Stimulated activated CD8-positive, alpha-beta memory T cell treated with anti-CD3 and anti-CD28 coated beads, Interleukin-7, amount 100 ng/mL, for 24 hours (primary cell): ENCODE measurements around the gene HMMR.
"Not testable (repeated sequence)": the region's sequence is repeated elsewhere in the genome, so short reads cannot be mapped to it uniquely, and the experiment has no call there.

Source experiments
- DNase-seq: peaks from one replicate; pipeline ENCODE4 v3.0.0-alpha.2; 2020; ENCODE audit warnings: low read depth

HMMR gene

GRCh38 chr5:163460562-163461171 is at the start of gene HMMR:
TSS of gene HMMR (plus strand) at chr5:163460632. CDS start at chr5:163460693, 61 bp downstream.
- no peak for DNase-seq

DNA sequence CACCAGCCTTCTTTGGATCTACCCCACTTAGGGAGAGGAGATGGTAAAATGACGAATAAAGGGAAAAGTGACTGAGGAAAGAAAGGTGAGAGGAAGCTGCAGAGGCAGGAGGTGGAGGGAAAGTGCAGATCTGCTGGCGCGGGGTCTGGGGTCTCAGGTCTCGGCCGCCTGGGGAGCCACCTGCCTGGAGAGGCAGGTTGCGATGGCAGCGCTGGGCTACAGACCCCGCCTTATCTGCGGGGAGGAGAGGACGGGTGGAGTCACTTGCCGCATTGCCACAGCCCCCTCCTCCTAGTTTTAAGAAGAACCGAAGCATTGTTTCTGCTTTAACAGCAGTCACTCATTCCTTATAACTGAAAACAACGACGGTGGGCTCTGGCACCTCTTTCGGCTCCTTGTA is 44.8 kb upstream of the HMMR start:
- DNase-seq: not testable (repeated sequence)

DNA sequence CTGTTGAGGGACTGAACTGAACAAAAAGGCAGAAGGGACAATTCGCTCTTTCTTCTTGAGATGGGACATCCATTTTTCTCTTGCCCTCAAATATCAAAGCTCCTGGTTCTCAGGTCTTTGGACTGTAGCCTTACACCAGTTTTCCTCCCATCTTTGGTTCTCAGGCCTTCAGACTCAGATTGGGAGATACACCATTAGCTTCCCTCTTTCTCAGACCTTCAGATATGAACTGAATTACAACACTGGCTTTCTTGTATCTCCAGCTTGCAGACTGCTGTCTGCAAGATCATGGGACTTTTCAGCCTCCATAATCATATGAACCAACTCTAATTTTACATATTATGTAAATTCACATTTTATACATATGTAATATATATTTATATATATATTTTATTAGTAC is 35.6 kb upstream of the HMMR start:
- DNase-seq: no peak

- not testable (repeated sequence) for DNase-seq
These were observed 34.3 kb upstream of the HMMR start for GRCh38 chr5:163426128-163426527.

GRCh38 chr5:163432544-163432943 is 27.9 kb upstream of the HMMR start:
- no peak for DNase-seq

DNA sequence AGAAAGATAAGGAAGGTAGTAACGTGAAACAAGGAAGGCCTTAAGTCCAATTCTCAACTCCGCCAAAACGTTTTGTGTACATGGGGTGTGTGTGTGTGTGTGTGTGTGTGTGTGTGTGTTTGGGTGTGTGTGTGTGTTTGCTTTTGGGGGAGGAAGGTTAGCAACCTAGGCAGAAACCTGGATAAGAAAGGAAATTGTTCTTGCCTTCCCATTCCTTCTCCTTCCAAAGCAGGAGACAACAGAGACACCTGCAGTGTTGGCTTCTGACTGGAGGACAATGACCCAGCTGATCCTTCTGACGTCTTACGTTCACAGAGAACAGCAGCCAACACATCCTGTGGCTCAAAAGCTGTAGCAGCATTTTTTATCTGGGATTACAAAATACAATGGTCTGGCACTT is 27.2 kb upstream of the HMMR start:
- DNase-seq: no peak

GRCh38 chr5:163434401-163434866 is 26.0 kb upstream of the HMMR start:
- DNase-seq: no peak

- no peak for DNase-seq
These were observed 23.9 kb upstream of the HMMR start for GRCh38 chr5:163436515-163436914.

DNA sequence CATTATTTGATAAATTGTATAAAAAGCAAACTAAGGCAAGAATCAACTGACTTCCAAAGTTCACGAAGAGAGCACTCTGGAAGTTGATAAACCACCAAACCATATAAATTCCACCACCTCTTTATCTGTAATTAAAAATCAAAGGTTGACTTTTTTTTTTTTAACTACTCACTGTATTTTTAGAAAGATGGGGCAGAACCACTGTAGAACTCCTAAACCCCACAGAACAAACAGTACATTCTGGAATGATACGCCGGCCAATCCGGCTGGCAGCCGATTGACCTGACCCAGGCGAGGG is 23.5 kb upstream of the HMMR start:
- DNase-seq: no peak

- peak; percentile 69 for DNase-seq
These were observed 22.9 kb upstream of the HMMR start, which contains the start of gene CCNG1 for GRCh38 chr5:163437309-163438182. TSS of gene CCNG1 (plus strand) at chr5:163437595. CDS start at chr5:163439257, 1,662 bp downstream.

DNA sequence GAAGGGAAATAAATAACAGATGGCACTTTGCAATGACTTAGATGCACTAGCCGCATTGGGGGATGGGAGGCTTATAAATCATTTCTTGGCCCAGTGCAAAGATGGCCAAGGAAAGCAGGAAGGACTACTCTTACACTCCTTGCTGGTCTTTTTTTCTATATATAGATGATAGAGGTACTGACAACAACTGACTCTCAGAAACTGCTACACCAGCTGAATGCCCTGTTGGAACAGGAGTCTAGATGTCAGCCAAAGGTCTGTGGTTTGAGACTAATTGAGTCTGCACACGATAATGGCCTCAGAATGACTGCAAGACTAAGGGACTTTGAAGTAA is 21.4 kb upstream of the HMMR start:
- DNase-seq: no peak

GRCh38 chr5:163440954-163441353 is 19.5 kb upstream of the HMMR start:
- no peak for DNase-seq

DNA sequence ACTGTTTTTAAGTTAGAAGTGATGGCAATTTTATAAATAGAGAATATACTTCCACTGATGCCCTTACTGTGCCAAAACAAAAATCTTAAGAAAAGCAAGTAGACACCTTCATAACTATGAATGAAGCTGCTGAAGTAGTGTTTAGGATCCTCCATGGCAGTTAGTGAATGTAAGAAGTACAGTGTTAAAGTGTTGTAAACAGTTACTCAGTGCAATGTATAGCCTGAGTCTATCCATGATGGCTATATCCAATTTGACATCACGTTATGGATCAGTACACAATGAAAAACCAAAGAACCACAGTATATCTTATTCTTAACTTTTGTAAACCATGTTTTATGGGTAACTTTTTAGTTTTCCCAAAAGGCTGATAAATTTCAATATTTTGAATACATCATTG is 15.9 kb upstream of the HMMR start:
- no peak for DNase-seq

GRCh38 chr5:163445345-163445744 is 15.1 kb upstream of the HMMR start:
- no peak for DNase-seq

- no peak for DNase-seq
These were observed 13.2 kb upstream of the HMMR start for GRCh38 chr5:163447191-163447590.

DNA sequence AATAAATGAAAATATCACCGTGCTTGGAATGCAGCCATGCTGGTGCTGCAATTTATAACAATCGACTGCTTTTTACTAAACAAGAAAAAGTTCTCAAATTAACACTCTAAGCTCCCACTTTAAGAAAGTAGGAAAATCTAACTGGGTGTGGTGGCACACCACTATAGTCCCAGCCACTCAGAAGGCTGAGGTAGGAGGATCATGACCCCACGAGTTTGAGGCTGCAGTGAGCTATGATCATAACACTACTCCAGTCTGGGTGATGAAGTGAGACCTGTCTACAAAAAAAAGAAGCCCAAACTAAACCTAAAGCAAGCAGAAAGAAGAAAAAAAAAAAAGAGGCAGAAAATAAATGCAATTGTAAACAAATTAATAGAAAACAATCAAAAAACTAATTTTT is 12.6 kb upstream of the HMMR start:
- no peak for DNase-seq

GRCh38 chr5:163448491-163448890 is 11.9 kb upstream of the HMMR start:
- DNase-seq: no peak

DNA sequence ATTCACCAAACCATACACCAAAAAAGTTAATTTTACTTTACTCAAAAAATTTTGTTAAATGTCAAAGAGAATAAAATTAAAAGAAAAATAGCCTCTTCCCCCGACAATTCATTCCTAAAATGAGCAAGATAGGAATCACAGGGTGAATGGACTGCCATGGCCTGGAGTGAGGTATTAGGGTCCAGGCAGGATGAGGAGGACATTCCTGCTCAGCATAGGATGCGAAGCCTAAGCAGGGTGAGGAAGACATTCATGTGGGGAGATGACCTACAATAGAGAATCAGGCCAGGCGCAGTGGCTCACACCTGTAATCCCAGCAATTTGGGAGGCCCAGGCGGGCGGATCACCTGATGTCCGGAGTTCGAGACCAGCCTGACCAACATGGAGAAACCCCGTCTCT is 8.9 kb upstream of the HMMR start:
- DNase-seq: no peak

DNA sequence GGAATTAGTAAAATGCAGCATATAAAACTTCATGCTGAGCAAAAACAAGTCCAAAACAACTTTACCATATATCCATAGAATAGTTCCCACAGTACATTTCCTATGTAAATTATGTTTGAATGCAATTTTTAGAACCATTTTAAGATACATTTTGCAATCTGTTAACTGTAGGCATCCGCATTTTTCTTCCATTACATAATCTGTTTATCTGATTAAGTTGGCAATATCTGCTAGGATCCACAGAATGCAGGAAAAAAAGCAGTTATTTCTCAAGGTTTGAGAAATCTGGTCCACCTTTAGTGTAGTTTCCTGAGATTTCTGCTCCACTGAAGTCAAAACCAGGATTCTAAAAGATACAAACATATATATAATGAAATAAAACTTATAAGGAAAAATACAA is 6.7 kb upstream of the HMMR start:
- no peak for DNase-seq

- not testable (repeated sequence) for DNase-seq
These were observed 5.0 kb upstream of the HMMR start for GRCh38 chr5:163455406-163455805.

DNA sequence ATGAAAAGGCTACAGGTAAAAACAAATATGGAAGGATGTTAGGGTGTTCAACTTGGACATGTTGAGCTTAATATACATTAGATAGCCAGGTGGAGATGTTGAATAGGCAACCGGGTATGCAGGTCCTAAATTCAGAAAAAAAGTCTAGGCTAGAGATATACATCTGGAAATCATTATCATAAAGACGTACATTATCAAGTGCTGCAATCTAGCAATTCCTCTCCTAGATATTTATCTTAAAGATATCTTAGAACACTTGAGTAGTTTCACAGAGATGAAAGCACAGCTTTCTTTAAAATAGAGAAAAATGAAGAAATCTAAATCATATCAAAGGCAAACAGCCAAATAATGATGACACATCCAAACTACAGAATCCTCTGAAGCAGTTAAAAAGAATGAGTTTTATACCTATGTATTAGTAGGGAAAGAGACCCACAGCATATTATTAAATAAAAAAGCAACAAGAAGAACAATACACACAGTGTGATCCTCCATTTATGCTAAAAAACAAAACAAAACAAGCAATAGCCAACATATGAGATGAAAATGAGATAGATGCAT is 4.3 kb upstream of the HMMR start:
- no peak for DNase-seq

GRCh38 chr5:163456840-163457239 is 3.6 kb upstream of the HMMR start:
- no peak for DNase-seq

GRCh38 chr5:163458778-163459385 is 1.6 kb upstream of the HMMR start:
- no peak for DNase-seq
